Smooth muscle cell (in vitro differentiated cells): ENCODE measurements around the gene LIME1. TPM values are rescaled to one million over a fixed set of nuclear protein-coding genes. Genes with fewer than 3 reads are reported as not detected.
"Not testable (repeated sequence)": the region's sequence is repeated elsewhere in the genome, so short reads cannot be mapped to it uniquely, and the experiment has no call there.

Source experiments
- DNase-seq: peaks from one replicate; lab custom pipeline; 2025; ENCODE audit not compliant: unreplicated experiment; lab: John Stamatoyannopoulos, UW
- H2AFZ ChIP-seq: fragments of 200-600 bp; sonication (generic); 2 replicates; pipeline ENCODE4 v1.6.0; 2016; ENCODE audit warnings: antibody characterized with exemption, low read depth, mild to moderate bottlenecking
- H3F3A ChIP-seq: fragments of 200-600 bp; sonication (generic); 2 replicates; pipeline ENCODE4 v1.6.0; 2017; ENCODE audit warnings: antibody characterized with exemption, low read depth
- H3K27ac ChIP-seq: fragments of 200-600 bp; sonication (generic); 2 replicates; pipeline ENCODE4 v1.5.1; 2016; ENCODE audit warnings: low read depth, mild to moderate bottlenecking
- H3K27me3 ChIP-seq: fragments of 200-600 bp; sonication (generic); 2 replicates; pipeline ENCODE4 v1.6.1; 2016; ENCODE audit warnings: low read depth, mild to moderate bottlenecking
- H3K36me3 ChIP-seq: fragments of 200-600 bp; sonication (generic); 2 replicates; pipeline ENCODE4 v1.5.1; 2016; ENCODE audit warnings: low read depth
- H3K4me1 ChIP-seq: fragments of 200-600 bp; sonication (generic); 2 replicates; pipeline ENCODE4 v1.5.1; 2016; ENCODE audit warnings: low read depth
- H3K4me2 ChIP-seq: fragments of 200-600 bp; sonication (generic); 2 replicates; pipeline ENCODE4 v1.6.0; 2016; ENCODE audit warnings: mild to moderate bottlenecking
- H3K4me3 ChIP-seq: fragments of 200-600 bp; sonication (generic); 2 replicates; pipeline ENCODE4 v1.5.1; 2016; ENCODE audit warnings: mild to moderate bottlenecking
- H3K79me2 ChIP-seq: fragments of 200-600 bp; sonication (generic); 2 replicates; pipeline ENCODE4 v1.6.0; 2016; ENCODE audit warnings: low read depth, mild to moderate bottlenecking
- H3K9ac ChIP-seq: fragments of 200-600 bp; sonication (generic); 2 replicates; pipeline ENCODE4 v1.6.0; 2016; ENCODE audit warnings: low read depth
- H3K9me3 ChIP-seq: fragments of 200-600 bp; sonication (generic); replicated peaks from 2 replicates; pipeline ENCODE4 v1.5.1; 2016; ENCODE audit warnings: low read depth
- H4K20me1 ChIP-seq: fragments of 200-600 bp; sonication (generic); 2 replicates; pipeline ENCODE4 v1.6.0; 2016; ENCODE audit warnings: low read depth
- WGBS: methylation state at CpG from one replicate; pipeline ENCODE4 v1.1.7; 2016; ENCODE audit warnings: low lambda C conversion rate; 5-methylcytosine and 5-hydroxymethylcytosine counted together
- polyA plus RNA-seq: library from polyadenylated mRNA; unstranded; fragments of >200 nt; fragmentation: Nextera tagmentation; extraction: Ambion mirVana; gene quantifications from 2 replicates; pipeline ENCODE4 v1.2.1, GENCODE V29; 2016
- total RNA-seq: library from RNA; depleted of rRNA; stranded (reverse); fragments of >200 nt; gene quantifications from 2 replicates; pipeline ENCODE4 v1.2.3, GENCODE V29; 2014
- TF ChIP-seq, protein P1 (sequence below): fragments of 200-600 bp; sonication (generic); IDR thresholded peaks from 2 replicates; pipeline ENCODE4 v1.5.1; 2017; ENCODE audit warnings: borderline replicate concordance, mild to moderate bottlenecking, antibody characterized with exemption; ENCODE audit not compliant: insufficient read depth, poor library complexity, severe bottlenecking

The LIME1 gene
- total and polyA plus RNA-seq, 2 experiments from 2014 or later, result 6.9 to 7.2 TPM

DNA sequence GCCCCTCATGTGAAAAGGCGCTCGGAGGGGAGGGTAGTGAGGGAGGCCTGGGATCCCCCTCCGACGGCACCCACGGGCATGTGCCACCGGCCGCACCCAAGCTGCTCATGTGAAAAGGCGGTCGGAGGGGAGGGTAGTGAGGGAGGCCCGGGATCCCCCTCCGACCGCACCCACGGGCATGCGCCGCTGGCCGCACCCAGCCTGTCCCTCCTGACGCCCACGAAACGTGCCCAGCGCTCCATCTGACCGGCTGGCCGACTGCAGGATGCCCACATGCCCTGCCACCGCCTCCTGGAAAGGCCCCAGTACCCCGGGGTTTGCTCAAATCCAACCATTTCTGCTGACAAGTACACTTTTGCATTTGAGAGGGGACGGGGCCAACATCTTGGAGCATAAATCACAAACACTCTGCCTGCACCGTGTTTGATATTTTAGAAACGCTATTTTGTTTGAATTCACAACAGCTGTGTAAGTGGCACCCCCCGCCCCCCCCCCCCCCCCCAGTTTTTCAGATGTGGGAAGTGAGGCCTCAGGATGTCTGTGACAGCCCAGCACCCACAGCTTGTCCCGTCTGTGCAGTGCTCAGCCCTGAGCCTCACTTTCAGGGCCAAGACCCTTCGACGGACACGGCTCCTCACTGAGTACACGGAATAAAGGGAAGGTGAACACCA lies 37.2 kb downstream of the LIME1 start:
- 99% methylated on average over 32 of the region's 33 CpGs for WGBS
- Histone ChIP-seq H3K36me3 (no peaks in the 10 kb centered on the region), H3K27ac (no peak overlapping the region), H4K20me1 (peaks cover 13% of the 10 kb centered on the region), H3K4me1 (no peaks in the 10 kb centered on the region), H3K9me3 (no peaks in the 10 kb centered on the region), H2AFZ (no peak overlapping the region), H3K27me3 (no peaks in the 10 kb centered on the region), H3K79me2 (no peaks in the 10 kb centered on the region), H3K9ac (no peak overlapping the region), H3F3A (no peaks in the 10 kb centered on the region), H3K4me3 (no peak overlapping the region), H3K4me2 (no peak overlapping the region)
- no peak for DNase-seq
- TF ChIP-seq, protein P1, sequence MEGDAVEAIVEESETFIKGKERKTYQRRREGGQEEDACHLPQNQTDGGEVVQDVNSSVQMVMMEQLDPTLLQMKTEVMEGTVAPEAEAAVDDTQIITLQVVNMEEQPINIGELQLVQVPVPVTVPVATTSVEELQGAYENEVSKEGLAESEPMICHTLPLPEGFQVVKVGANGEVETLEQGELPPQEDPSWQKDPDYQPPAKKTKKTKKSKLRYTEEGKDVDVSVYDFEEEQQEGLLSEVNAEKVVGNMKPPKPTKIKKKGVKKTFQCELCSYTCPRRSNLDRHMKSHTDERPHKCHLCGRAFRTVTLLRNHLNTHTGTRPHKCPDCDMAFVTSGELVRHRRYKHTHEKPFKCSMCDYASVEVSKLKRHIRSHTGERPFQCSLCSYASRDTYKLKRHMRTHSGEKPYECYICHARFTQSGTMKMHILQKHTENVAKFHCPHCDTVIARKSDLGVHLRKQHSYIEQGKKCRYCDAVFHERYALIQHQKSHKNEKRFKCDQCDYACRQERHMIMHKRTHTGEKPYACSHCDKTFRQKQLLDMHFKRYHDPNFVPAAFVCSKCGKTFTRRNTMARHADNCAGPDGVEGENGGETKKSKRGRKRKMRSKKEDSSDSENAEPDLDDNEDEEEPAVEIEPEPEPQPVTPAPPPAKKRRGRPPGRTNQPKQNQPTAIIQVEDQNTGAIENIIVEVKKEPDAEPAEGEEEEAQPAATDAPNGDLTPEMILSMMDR, result no peak

DNA sequence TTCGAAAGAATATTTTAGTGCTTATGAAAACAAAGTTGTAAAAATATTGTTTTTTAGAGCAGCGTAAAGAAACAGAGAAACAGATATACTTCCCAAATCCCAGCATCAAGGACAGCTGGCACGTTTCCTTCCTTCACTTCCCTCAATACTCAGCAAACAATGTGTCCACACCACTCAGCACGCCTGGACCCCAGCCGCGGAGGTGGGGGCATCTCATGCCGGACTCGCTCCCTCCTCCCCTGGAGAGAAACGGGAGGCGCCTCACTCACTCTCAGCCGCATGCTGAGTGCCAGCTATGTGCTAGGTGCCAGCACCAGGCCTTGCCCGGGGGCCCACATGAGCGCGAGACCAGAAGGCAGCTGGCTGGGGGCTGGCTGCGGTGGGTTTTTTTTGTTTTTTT lies 37.8 kb downstream of the LIME1 start:
- Histone ChIP-seq H3F3A (no peaks in the 10 kb centered on the region), H3K79me2 (no peaks in the 10 kb centered on the region), H3K4me2 (no peak overlapping the region), H3K9me3 (no peaks in the 10 kb centered on the region), H3K4me3 (no peak overlapping the region), H3K27ac (no peak overlapping the region), H2AFZ (no peak overlapping the region), H3K4me1 (no peaks in the 10 kb centered on the region), H4K20me1 (peaks cover 13% of the 10 kb centered on the region), H3K9ac (no peak overlapping the region), H3K36me3 (no peaks in the 10 kb centered on the region), H3K27me3 (no peaks in the 10 kb centered on the region)
- DNase-seq, result no peak
- WGBS, result 96% methylated on average over 14 of the region's 15 CpGs
- TF ChIP-seq, protein P1, result no peak

DNA sequence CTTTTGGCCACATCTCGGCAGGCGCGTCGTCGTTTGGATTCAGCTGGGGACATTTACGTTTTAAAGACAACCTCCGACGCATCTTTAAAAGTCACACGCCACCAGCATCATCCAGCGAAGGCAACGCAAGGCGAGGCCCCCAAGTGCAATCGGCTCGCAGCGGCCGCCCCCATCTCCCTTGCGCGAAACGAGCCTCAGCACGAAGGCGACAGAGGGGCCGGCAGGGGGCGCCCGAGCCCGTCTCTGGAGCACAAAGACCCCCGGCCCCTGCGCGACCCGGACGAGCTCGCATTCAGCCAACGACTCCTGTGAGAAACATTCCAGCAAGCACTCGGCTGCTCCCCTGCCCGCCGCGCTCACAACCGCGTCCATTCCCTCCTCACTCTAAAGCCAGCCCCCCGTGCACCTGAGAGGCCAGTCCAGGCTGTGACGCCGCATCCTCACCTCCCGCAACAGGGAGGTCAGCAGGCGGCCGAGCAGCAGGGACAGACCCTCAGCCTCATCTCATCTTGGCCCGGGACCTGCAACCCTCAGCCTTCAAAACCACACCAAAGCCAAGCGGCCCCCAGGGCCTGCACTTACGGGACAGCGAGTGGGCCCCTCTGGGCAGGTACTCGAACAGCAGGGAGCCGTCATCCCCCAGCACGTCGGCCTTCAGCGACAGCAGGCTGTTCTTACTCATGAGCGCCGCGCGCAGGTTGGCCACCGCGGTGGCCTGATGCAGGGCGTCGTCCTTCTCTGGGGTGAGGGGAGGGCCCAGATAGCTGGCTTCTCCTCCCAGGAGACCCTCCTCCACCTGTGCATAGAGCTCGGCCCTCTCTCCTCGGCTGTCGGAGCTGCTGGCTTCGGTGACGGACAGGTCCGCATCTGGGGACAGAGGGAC lies 38.9 kb downstream of the LIME1 start:
- peak overlapping the region; percentile 84 for H3K4me2 ChIP-seq
- H3F3A ChIP-seq, result no peaks in the 10 kb centered on the region
- TF ChIP-seq, protein P1, result peak; percentile 83
- 22% methylated on average over 65 of the region's 67 CpGs for WGBS
- no peaks in the 10 kb centered on the region for H3K27me3 ChIP-seq
- H3K79me2 ChIP-seq, result no peaks in the 10 kb centered on the region
- H3K9ac ChIP-seq, result no peak overlapping the region
- peaks cover 13% of the 10 kb centered on the region for H4K20me1 ChIP-seq
- H3K27ac ChIP-seq, result no peak overlapping the region
- no peaks in the 10 kb centered on the region for H3K36me3 ChIP-seq
- H3K9me3 ChIP-seq, result no peaks in the 10 kb centered on the region
- no peaks in the 10 kb centered on the region for H3K4me1 ChIP-seq
- peak overlapping the region; percentile 43 for H2AFZ ChIP-seq
- peak; percentile 25 for DNase-seq
- H3K4me3 ChIP-seq, result peak overlapping the region; percentile 44

DNA sequence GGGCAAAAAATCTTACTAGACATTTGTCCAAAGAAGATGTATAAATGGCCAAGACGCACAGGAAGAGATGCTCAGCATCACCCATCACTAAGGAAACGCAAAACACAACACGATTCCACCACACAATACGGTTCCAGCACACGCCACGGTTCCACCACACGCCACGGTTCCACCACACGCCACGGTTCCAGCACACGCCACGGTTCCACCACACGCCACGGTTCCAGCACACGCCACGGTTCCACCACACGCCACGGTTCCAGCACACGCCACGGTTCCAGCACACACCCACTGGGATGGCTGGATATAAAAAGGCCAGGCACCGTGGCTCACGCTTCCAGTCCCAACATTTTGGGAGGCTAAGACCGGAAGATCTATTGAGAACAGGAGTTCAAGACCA lies 40.4 kb downstream of the LIME1 start:
- H3K79me2 ChIP-seq, H3K27ac ChIP-seq, H3K27me3 ChIP-seq, H3K9me3 ChIP-seq, H3K4me3 ChIP-seq, H3F3A ChIP-seq, H3K9ac ChIP-seq, H2AFZ ChIP-seq, H3K4me1 ChIP-seq, H3K4me2 ChIP-seq, H3K36me3 ChIP-seq, DNase-seq: not testable (repeated sequence)
- WGBS, result 92% methylated on average over 18 of the region's 23 CpGs
- peaks cover 13% of the 10 kb centered on the region for H4K20me1 ChIP-seq
